Small intestine (tissue), 7 donors: ENCODE data around the gene FRMD8. TPM values are rescaled to one million over a fixed set of nuclear protein-coding genes. Genes with fewer than 3 reads are reported as not detected.

Source experiments
- DNase-seq, 2 donors: peaks; one replicate each; pipeline versions ENCODE4 v3.0.0 to v3.0.0-alpha.2; 2013
- FAIRE-seq: peaks from 2 replicates; lab custom pipeline; 2012; peaks lifted over from hg19 to GRCh38; lab: Jason Lieb, UNC
- H3K27ac ChIP-seq, 3 donors: one replicate each; pipeline ENCODE4 v1.5.1; 2013; ENCODE audit warnings: low read length in 2 of 3, mild to moderate bottlenecking in 2 of 3, control low read depth in 1 of 3, inconsistent platforms in 1 of 3, low read depth in 1 of 3, moderate library complexity in 1 of 3
- H3K27me3 ChIP-seq, 3 donors: one replicate each; pipeline ENCODE4 v1.6.1; 2013; ENCODE audit warnings: low read length in 3 of 3, inconsistent platforms in 1 of 3; ENCODE audit not compliant: control insufficient read depth in 3 of 3, insufficient read depth in 3 of 3
- H3K36me3 ChIP-seq, 3 donors: one replicate each; pipeline ENCODE4 v1.6.1; 2013; ENCODE audit warnings: low read length in 3 of 3, inconsistent platforms in 1 of 3, low read depth in 1 of 3, mild to moderate bottlenecking in 1 of 3, moderate library complexity in 1 of 3; ENCODE audit not compliant: control insufficient read depth in 3 of 3, insufficient read depth in 2 of 3
- H3K4me1 ChIP-seq, 3 donors: one replicate each; pipeline ENCODE4 v1.6.1; 2013; ENCODE audit warnings: low read length in 2 of 3, inconsistent platforms in 1 of 3, low read depth in 1 of 3, mild to moderate bottlenecking in 1 of 3, moderate library complexity in 1 of 3; ENCODE audit not compliant: control insufficient read depth in 3 of 3, insufficient read depth in 2 of 3
- H3K4me3 ChIP-seq, 3 donors: one replicate each; pipeline ENCODE4 v1.5.1; 2013; ENCODE audit warnings: low read length in 3 of 3, control low read depth in 1 of 3, inconsistent platforms in 1 of 3, low read depth in 1 of 3, mild to moderate bottlenecking in 1 of 3, moderate library complexity in 1 of 3
- H3K9me3 ChIP-seq, 2 donors: one replicate each; pipeline ENCODE4 v1.6.1; 2013; ENCODE audit warnings: low read depth in 1 of 2, low read length in 1 of 2; ENCODE audit not compliant: control insufficient read depth in 2 of 2, insufficient read depth in 1 of 2
- WGBS, 3 donors: extraction: QIAGEN DNeasy Blood & Tissue Kit; methylation state at CpG; one replicate each; pipeline ENCODE4 v1.1.7; 2013; 5-methylcytosine and 5-hydroxymethylcytosine counted together
- polyA plus RNA-seq, 4 donors: library from polyadenylated mRNA; stranded (reverse) in 3 of 4; unstranded in 1 of 4; fragments of 200-250 nt in 3 of 4; fragments of 120-200 nt in 1 of 4; gene quantifications; one replicate each; pipeline versions ENCODE4 v1.2.1 to v1.2.3, GENCODE V29; 2013
- donor health status: healthy with polysubstance abuse.
- donor health status: control.
- donor health status: control.
- donor health status: Bipolar disorder and iron deficiency.
- donor health status: healthy.

The FRMD8 gene
- polyA plus RNA-seq, 4 donors = 24.4 to 31.1 (median 26.9) TPM

DNA sequence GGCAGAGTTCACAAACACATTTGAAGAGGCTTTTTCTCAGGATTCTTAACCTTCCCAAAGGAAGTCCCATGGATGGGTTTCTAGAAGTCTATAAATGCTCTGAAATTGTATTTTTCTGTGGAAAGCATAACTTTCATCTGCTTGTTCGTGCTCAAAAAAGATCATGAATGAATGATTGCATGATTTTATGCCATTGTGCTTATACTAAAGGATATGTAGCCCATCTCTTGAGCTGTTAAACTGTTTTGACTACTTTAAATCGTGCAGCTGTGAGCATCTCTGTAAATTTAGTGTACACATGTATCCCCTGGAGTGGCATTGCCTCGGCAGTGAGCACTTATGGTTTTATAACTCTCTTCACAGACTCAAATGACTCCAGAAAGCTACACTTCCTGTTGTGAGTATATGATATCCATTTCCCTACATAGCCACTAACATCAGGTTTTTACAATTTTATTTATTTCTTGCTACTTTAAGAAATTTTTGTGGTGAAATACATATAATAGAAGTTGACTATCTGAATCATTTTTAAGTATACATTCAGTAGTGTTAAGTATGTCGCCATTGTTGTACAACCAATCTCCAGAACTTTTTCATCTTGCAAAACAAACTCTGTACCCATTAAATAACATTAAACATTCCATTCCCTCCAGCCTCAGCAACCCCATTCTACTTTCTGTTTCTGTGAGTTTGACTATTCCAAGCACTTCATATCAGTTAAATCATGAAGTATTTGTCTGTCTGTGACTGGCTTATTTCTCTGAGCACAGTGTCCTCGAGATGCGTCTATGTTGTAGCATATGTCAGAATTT, 44.2 kb downstream of the FRMD8 start:
- Histone ChIP-seq H3K4me1 (peaks cover 0 to 18% (median 2%) of the 10 kb centered on the region in 3 donors), H3K36me3 (peaks cover 0 to 18% (median 3%) of the 10 kb centered on the region in 3 donors), H3K9me3 (no peaks in the 10 kb centered on the region), H3K27ac (peak overlapping the region; percentile 83 to 100 (median 85)), H3K4me3 (no peak overlapping the region), H3K27me3 (no peaks in the 10 kb centered on the region)
- no peak for FAIRE-seq
- peak; percentile 48 to 64 for DNase-seq
- 38 to 63% (median 49%) methylated on average over 6 of the region's 6 CpGs for WGBS, 3 donors

DNA sequence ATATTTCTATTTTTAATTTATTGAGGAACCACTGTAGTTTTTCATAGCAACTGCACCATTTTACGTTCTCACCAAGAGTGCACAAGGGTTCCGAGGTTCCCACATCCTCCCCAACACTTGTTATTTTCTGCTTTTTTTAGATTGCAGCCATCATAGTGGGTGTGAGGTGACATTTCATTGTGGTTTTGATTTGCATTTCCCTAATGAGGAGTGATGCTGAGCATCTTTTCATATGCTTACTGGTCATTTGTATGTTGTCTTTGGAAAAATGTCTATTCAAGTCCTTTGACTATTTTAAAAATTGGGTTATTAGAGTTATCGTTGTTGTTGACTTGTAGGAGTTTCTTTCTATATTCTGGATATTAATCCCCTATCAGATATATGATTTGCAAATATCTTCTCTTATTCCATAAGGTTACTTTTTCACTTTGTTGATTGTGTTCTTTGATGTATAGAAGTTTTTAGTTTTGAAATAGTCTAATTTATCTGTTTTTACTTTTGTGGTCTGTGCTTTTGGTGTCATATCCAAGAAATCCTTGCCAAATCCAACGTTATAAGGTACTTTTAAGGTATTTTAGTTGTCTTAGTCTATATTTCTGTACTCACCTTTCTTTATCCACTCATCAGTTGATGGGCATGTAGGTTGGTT, 45.1 kb downstream of the FRMD8 start:
- H3K27me3 ChIP-seq = no peaks in the 10 kb centered on the region
- 51 to 69% (median 51%) methylated on average over 4 of the region's 4 CpGs for WGBS, 3 donors
- peak overlapping the region in 1 of 3 donors; percentile 46 for H3K27ac ChIP-seq
- H3K9me3 ChIP-seq = no peaks in the 10 kb centered on the region
- peaks cover 0 to 27% (median 6%) of the 10 kb centered on the region in 3 donors for H3K36me3 ChIP-seq
- DNase-seq = peak in 1 of 2 donors; percentile 64
- peaks cover 0 to 16% (median 2%) of the 10 kb centered on the region in 3 donors for H3K4me1 ChIP-seq
- H3K4me3 ChIP-seq = no peak overlapping the region
- no peak for FAIRE-seq

DNA sequence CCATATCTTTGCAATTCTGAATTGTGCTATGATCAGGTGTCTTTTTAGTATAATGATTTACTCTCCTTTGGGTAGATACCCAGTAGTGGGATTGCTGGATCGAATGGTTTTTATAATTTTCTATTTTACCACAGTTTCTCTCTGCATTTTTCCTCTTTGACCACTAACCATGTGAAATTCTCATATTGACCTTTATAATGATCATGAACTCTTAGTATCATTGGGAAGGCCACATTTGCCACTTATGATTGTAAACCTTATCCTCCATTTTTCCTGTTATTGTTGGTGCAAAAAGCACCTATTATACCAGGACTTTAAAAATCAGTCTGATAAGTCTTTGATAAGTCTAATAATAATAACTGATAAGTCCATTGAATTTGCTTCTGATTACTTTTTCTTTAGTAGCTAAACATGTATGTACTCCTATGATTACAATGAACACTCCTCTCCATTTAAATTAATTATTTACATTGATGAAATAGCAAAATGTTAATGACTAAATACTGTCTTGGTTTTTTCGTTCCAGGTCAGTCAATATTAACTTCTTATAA, 45.7 kb downstream of the FRMD8 start:
- 51 to 75% (median 71%) methylated on average over 2 of the region's 2 CpGs for WGBS, 3 donors
- H3K4me3 ChIP-seq = no peak overlapping the region
- H3K27ac ChIP-seq = no peak overlapping the region
- peaks cover 0 to 24% (median 6%) of the 10 kb centered on the region in 3 donors for H3K36me3 ChIP-seq
- H3K9me3 ChIP-seq = no peaks in the 10 kb centered on the region
- FAIRE-seq (no peak), DNase-seq (peak in 1 of 2 donors; percentile 11)
- no peaks in the 10 kb centered on the region for H3K27me3 ChIP-seq
- peaks cover 0 to 10% (median 2%) of the 10 kb centered on the region in 3 donors for H3K4me1 ChIP-seq

DNA sequence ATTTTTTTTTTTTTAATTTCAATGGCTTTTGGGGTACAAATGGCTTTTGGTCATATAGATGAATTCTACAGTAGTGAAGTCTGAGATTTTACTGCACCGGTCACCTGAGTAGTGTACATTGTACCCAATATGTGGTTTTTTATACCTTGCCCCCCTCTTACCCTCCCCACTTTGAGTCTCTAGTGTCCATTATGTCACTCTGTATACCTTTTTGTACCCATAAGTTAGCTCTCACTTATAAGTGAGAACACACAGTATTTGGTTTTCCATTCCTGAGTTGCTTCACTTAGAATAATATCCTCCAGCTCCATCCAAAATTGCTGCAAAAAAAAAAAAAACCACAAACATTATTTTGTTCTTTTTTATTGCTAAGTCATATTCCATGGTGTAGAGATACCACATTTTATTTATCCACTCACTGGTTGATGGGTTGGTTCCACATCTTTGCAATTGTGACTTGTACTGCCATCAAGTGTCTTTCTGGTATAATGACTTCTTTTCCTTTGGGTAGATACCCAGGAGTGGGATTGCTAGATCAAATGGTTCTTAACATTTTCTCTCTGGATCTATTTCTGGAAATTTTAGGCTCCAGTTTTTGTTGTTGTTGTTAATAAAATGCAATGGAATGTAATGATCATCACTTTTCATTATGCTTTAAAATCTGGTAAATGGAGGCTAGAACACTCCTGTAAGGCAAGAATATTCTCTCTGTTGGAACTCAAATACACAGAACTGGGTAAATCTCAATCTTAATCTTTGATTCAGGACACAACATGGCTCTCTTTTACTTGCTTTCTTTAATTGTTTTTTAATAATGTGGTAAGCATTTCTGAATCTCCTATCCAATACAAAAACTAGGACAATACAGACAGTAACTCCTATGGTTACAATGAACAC, 46.5 kb downstream of the FRMD8 start:
- H3K36me3 ChIP-seq = peaks cover 0 to 25% (median 6%) of the 10 kb centered on the region in 3 donors
- H3K4me3 ChIP-seq = no peak overlapping the region
- 89 to 95% (median 95%) methylated on average over 1 of the region's 1 CpG for WGBS, 3 donors
- no peaks in the 10 kb centered on the region for H3K27me3 ChIP-seq
- H3K27ac ChIP-seq = no peak overlapping the region
- FAIRE-seq (no peak), DNase-seq (peak in 1 of 2 donors; percentile 56)
- H3K4me1 ChIP-seq = peaks cover 0 to 9% (median 2%) of the 10 kb centered on the region in 3 donors
- H3K9me3 ChIP-seq = no peaks in the 10 kb centered on the region

DNA sequence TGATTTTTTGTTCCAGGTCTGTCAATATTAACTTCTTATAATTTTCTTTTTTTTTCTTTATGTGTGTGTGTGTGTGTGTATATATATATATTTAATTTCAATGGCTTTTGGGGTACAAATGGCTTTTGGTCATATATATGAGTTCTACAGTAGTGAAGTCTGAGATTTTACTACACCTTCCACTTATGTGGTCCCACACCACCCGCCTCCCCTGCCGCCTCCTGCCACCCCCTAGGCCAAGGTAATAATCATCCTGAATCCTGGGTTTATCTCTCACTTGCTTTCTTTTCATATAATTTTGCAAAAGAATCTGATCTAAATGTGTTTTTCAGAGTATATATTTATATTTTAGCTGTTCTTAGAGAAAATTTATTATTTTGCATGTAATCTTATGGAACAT, 47.2 kb downstream of the FRMD8 start:
- Histone ChIP-seq H3K4me3 (no peak overlapping the region), H3K27me3 (no peaks in the 10 kb centered on the region), H3K4me1 (peaks cover 0 to 9% (median 2%) of the 10 kb centered on the region in 3 donors), H3K9me3 (no peaks in the 10 kb centered on the region), H3K27ac (no peak overlapping the region), H3K36me3 (peaks cover 0 to 27% (median 6%) of the 10 kb centered on the region in 3 donors)
- FAIRE-seq = no peak
- WGBS, 3 donors = 96 to 100% (median 100%) methylated on average over 2 of the region's 2 CpGs
- DNase-seq = no peak

DNA sequence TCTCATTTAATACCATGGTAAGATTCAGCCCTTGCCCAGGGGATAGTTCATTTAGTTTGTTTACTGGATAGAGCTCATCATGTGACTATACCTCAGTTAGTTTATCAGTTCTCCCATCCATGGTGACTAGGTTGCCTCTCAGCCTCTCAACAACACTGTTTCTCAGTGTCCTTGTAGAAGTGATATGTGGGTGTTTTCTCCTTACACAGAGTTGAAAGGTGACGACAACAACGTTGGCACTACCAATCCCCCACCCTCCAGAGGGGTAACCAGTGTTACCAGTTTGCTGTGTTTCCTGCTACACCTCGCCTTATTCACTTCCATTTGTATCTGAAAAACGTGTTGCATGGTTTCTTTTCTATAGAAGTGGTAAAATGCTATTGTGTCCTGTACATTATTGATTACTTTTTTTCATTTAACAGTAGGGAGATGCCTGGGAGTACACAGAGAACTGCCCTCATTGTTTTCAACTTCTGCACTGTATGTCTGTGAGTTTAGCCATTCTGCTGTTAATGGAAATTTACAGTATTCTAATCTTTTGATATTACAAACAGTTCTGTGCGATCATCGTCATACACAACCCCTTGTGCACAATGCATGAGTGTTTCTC, 47.7 kb downstream of the FRMD8 start:
- Histone ChIP-seq H3K4me1 (peaks cover 0 to 7% (median 2%) of the 10 kb centered on the region in 3 donors), H3K27ac (peak overlapping the region in 1 of 3 donors; percentile 61), H3K4me3 (no peak overlapping the region), H3K27me3 (no peaks in the 10 kb centered on the region), H3K36me3 (peaks cover 0 to 27% (median 6%) of the 10 kb centered on the region in 3 donors), H3K9me3 (no peaks in the 10 kb centered on the region)
- WGBS, 3 donors = 61 to 62% (median 61%) methylated on average over 6 of the region's 6 CpGs
- FAIRE-seq (no peak), DNase-seq (peak in 1 of 2 donors; percentile 25)

DNA sequence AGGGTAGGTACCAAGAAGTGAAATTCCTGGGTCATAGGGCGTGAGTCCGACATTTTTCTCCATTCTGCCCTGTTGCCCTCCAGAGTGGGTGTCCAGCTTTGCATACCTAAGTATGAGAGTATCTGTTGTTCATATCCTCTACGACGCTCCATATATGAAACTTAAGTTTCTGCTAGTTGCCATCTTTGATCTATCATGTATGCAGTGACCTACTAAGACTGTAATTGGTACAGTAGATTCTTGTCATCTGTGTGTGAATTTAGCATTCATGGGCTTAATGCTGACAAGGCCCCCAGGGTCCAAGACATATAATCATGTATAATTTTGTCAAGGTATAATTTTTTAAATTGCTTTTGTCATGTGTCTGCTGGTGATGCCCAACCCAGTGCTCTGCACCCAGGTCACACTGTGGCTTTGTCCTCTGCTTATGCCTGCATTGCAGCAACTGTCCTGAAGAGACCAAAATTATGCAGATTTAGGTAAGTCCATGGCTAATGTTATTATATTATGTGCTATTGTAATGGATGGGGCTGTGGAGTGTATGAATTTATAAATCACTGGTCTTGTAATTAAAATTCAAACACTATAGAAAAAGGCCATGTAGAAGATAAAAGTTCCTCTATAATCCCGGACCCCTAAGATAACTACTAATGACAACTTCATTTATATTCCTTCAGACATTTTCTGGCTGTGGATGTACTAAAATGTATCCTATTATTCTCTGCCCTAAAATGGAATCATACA, 48.4 kb downstream of the FRMD8 start:
- Histone ChIP-seq H3K36me3 (peaks cover 0 to 24% (median 8%) of the 10 kb centered on the region in 3 donors), H3K27ac (peak overlapping the region in 1 of 3 donors; percentile 27), H3K4me3 (no peak overlapping the region), H3K9me3 (no peaks in the 10 kb centered on the region), H3K4me1 (peaks cover 0 to 4% (median 2%) of the 10 kb centered on the region in 3 donors), H3K27me3 (no peaks in the 10 kb centered on the region)
- DNase-seq (no peak), FAIRE-seq (no peak)
- 87 to 90% (median 89%) methylated on average over 5 of the region's 5 CpGs for WGBS, 3 donors
